Peyer's patch (tissue), 4 donors: ENCODE data around the gene IFNL2. TPM values are rescaled to one million over a fixed set of nuclear protein-coding genes. Genes with fewer than 3 reads are reported as not detected.

ENCODE experiments used
- DNase-seq, 3 donors: peaks; one replicate each; pipeline ENCODE4 v3.0.0-alpha.2; 2017 to 2019
- H3K27ac ChIP-seq, 4 donors: fragments of 200-600 bp; sonication (generic); one replicate each; pipeline ENCODE4 v1.5.1; 2016 to 2019
- H3K27me3 ChIP-seq, 2 donors: fragments of 200-600 bp; sonication (generic); one replicate each; pipeline ENCODE4 v1.5.1; 2019
- H3K36me3 ChIP-seq, 3 donors: fragments of 200-600 bp; sonication (generic); one replicate each; pipeline ENCODE4 v1.5.1; 2016 to 2019
- H3K4me1 ChIP-seq, 4 donors: fragments of 200-600 bp; sonication (generic); one replicate each; pipeline ENCODE4 v1.5.1; 2016 to 2019
- H3K4me3 ChIP-seq, 4 donors: fragments of 200-600 bp; sonication (generic); 1 replicate in 3 of 4; 2 replicates in 1 of 4; pipeline ENCODE4 v1.5.1; 2016 to 2019; ENCODE audit warnings: mild to moderate bottlenecking in 1 of 4
- H3K9me3 ChIP-seq, 4 donors: fragments of 200-600 bp; sonication (generic); one replicate each; pipeline ENCODE4 v1.5.1; 2016 to 2019; ENCODE audit warnings: mild to moderate bottlenecking in 1 of 4
- POLR2A ChIP-seq, 2 donors: fragments of 450-650 bp; IDR thresholded peaks; one replicate each; pipeline ENCODE4 v1.5.1; 2017; ENCODE audit warnings: antibody characterized with exemption in 2 of 2, mild to moderate bottlenecking in 2 of 2, moderate library complexity in 2 of 2
- total RNA-seq, 4 donors: library from RNA; depleted of rRNA; stranded (reverse); fragments of >200 nt; gene quantifications; one replicate each; pipeline ENCODE4 v1.1.0, GENCODE V29; 2016
- TF ChIP-seq, protein P1 (sequence below), 6 experiments: fragments of 450-650 bp in 4 of 6; fragments of 200-600 bp in 2 of 6; sonication (generic) in 1 of 6; IDR thresholded peaks; one replicate each; pipeline ENCODE4 v1.5.1; 2017 to 2019; ENCODE audit warnings: antibody characterized with exemption in 6 of 6, mild to moderate bottlenecking in 3 of 6, moderate library complexity in 1 of 6

IFNL2 gene
- total RNA-seq, 4 donors from 2014 or later = not detected

DNA sequence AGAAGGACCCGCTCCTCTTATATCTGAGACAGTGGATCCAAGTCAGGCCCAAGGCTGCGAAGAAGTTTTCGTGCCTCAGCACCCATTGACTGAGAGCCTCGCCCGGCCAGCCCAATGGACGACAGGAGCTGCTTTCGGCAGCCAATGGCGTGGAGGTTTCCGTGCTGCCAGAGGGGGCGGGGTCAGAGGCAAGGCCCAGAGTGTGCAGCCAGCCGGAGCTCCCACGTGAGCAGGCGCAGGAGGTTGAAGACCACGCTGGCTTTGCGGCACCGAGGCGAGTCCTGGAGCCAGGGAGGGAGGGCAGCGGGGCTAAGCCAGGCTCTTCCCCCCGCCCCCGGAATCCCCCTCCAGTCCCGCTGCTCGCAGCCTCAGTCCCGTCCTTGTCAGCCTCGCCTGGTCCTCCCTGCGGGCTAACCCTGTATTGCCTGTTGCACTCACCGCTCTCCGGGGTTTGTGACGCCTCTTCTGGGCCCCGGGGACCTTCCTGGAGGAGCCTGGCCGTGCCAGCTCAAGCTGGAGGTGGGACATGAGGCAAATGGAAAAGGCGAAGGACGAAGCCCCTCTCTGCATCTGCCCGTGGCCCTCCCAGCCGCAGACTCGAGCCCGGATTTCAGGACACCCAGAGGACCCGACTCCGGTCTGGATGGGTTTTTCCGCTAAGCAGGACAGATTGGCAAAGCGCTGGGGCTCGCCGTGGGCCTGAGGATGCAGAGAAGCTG lies 21.1 kb upstream of the IFNL2 start:
- H3K4me3 ChIP-seq = peak overlapping the region in 3 of 4 donors; percentile 6 to 24 (median 12)
- peaks cover 0 to 16% of the 10 kb centered on the region in 2 donors for H3K27me3 ChIP-seq
- H3K9me3 ChIP-seq = no peaks in the 10 kb centered on the region
- TF ChIP-seq, protein P1, sequence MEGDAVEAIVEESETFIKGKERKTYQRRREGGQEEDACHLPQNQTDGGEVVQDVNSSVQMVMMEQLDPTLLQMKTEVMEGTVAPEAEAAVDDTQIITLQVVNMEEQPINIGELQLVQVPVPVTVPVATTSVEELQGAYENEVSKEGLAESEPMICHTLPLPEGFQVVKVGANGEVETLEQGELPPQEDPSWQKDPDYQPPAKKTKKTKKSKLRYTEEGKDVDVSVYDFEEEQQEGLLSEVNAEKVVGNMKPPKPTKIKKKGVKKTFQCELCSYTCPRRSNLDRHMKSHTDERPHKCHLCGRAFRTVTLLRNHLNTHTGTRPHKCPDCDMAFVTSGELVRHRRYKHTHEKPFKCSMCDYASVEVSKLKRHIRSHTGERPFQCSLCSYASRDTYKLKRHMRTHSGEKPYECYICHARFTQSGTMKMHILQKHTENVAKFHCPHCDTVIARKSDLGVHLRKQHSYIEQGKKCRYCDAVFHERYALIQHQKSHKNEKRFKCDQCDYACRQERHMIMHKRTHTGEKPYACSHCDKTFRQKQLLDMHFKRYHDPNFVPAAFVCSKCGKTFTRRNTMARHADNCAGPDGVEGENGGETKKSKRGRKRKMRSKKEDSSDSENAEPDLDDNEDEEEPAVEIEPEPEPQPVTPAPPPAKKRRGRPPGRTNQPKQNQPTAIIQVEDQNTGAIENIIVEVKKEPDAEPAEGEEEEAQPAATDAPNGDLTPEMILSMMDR (IDR thresholded peaks at IDR 0.05) = no peak
- no peak for TF ChIP-seq POLR2A (IDR thresholded peaks at IDR 0.05)
- H3K27ac ChIP-seq = no peak overlapping the region
- peak in 2 of 3 donors; percentile 32 to 47 for DNase-seq
- H3K4me1 ChIP-seq = peaks cover 0 to 14% (median 0%) of the 10 kb centered on the region in 4 donors
- no peaks in the 10 kb centered on the region for H3K36me3 ChIP-seq

DNA sequence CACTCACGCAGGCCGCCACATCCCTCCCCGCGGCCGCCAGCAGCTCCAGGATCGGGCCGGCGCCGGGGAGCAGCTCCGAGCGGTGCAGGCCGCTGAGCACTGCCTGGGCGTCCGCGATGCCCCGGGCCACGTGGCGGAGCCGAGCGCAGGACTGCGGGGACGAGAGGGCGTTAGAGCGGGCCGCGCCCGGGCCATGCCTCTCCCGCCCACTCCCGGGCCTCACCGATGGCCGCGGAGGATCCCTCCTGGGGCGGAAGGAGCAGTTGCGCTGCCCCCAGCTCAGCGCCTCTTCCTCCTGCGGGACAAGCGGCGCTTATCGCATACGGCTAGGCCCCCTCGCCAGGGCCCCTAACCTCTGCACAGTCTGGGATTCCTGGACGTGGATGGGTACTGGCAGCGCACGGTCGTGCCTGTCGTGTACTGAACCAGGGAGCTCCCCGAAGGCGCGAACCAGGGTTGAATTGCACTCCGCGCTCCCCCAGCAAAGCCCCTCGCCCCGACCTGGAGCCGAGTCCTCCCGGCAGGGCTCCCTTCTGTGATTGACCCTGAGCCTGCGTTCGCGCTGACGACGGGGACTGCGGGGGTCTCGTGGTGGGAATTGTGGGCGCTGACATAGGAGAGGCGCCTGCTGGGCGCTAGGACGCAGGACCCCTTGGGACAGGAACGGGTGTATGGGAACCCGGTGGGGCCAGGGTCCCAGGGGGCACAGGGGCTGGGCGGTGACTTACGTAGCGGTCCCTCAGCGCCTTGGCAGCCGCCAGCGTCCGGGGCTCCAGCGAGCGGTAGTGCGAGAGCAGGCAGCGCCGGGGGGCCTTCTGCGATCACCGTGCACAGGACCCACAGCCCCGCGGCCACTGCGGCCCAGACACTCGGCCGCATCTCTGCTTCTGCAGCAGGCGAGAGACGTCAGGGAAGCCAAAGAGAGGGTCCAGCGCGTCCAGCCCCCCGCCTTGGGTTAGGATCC lies 20.2 kb upstream of the IFNL2 start:
- Histone ChIP-seq H3K36me3 (no peaks in the 10 kb centered on the region), H3K9me3 (no peaks in the 10 kb centered on the region), H3K27ac (no peak overlapping the region), H3K4me3 (peak overlapping the region in 2 of 4 donors; percentile 12 to 24), H3K4me1 (peaks cover 0 to 14% (median 0%) of the 10 kb centered on the region in 4 donors), H3K27me3 (peaks cover 0 to 16% of the 10 kb centered on the region in 2 donors)
- no peak for DNase-seq
- no peak for TF ChIP-seq POLR2A (IDR thresholded peaks at IDR 0.05)
- TF ChIP-seq, protein P1 (IDR thresholded peaks at IDR 0.05) = no peak

DNA sequence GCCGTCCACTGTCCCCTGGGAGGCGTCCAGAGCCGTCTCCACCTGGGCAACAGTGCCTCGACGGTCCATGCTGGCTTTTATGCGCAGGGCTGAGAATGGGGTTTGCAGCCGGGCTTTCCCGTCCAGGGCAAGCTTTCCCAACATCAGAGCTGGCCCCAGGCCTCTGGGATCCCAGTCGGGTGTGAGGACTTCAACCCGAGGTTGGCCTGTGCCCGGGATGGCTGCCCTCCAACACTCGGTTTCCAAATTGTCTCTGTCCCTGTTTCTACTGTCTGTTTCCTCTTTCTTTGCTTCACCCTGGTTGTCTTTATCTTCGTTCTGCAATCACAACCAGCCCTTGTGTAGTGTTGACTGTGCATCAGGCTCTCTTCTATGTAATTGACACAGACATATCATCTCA lies 19.4 kb upstream of the IFNL2 start, which contains the start of gene IFNL4:
Gene IFNL4, minus strand, starts transcription at position 51 of the 400 bp plus-strand sequence.
- peak within 1 kb of the TSS in 2 of 4 donors; percentile 12 to 24 for H3K4me3 ChIP-seq
- TF ChIP-seq, protein P1 (IDR thresholded peaks at IDR 0.05) = no peak
- no peak for TF ChIP-seq POLR2A (IDR thresholded peaks at IDR 0.05)
- DNase-seq = no peak

DNA sequence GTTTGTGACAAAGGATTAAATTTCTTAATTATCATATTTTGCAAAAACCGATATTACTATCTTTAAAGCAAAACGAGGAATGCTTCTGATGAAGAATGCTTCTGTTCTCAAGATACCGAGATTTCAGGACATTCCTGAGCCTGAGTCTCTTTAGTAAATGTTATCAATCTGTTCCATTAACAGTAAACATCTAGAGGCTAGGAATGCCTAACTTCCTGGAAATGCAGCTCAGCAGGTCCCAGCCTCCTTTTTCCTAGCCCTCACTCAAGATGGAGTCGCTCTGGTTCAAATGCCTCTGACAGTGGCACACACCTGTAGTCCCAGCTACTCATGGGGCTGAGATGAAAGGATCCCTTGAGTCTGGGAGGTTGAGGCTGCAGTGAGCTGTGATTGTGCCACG lies 17.1 kb upstream of the IFNL2 start:
- H3K9me3 ChIP-seq = no peaks in the 10 kb centered on the region
- H3K27me3 ChIP-seq = peaks cover 0 to 16% of the 10 kb centered on the region in 2 donors
- no peak for DNase-seq
- TF ChIP-seq, protein P1 (IDR thresholded peaks at IDR 0.05) = no peak
- no peak for TF ChIP-seq POLR2A (IDR thresholded peaks at IDR 0.05)
- H3K27ac ChIP-seq = no peak overlapping the region
- no peaks in the 10 kb centered on the region for H3K36me3 ChIP-seq
- peaks cover 0 to 21% (median 0%) of the 10 kb centered on the region in 4 donors for H3K4me1 ChIP-seq
- H3K4me3 ChIP-seq = no peak overlapping the region

More for the DNA sequence above, 19.4 kb upstream of the IFNL2 start, which contains the start of gene IFNL4:
- peaks cover 0 to 16% of the 10 kb centered on the region in 2 donors for H3K27me3 ChIP-seq
- H3K36me3 ChIP-seq = no peaks in the 10 kb centered on the region
- H3K27ac ChIP-seq = no peak within 1 kb of the TSS
- no peaks in the 10 kb centered on the region for H3K9me3 ChIP-seq
- peaks cover 0 to 14% (median 0%) of the 10 kb centered on the region in 4 donors for H3K4me1 ChIP-seq

DNA sequence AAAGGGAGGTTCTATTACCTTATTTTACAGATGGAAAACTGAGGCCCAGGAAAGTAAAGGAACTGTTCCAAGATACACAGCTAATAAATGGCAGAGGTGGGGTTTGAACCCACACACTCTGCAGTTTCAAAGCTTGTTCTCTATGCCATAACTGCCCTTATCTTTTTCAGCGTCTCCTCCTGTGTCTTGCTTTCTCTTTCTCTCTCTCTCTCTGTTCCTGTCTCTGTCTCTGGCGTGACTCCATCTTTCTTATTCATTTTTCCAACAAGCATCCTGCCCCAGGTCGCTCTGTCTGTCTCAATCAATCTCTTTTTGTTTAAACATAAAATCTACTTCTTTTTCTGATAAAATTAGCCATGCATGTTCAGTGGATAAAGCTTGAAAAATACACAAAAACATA lies 16.4 kb upstream of the IFNL2 start:
- Histone ChIP-seq H3K36me3 (no peaks in the 10 kb centered on the region), H3K27ac (no peak overlapping the region), H3K4me3 (no peak overlapping the region), H3K4me1 (peaks cover 0 to 21% (median 0%) of the 10 kb centered on the region in 4 donors), H3K27me3 (peaks cover 0 to 16% of the 10 kb centered on the region in 2 donors), H3K9me3 (no peaks in the 10 kb centered on the region)
- DNase-seq = no peak
- TF ChIP-seq, protein P1 (IDR thresholded peaks at IDR 0.05) = no peak
- TF ChIP-seq POLR2A (IDR thresholded peaks at IDR 0.05) = no peak
